ENCODE results near the gene ARHGAP10.
A peak's percentile ranks its signal among the peaks of the same experiment; 100 is the strongest.
"Not testable (repeated sequence)": the region's sequence is repeated elsewhere in the genome, so short reads cannot be mapped to it uniquely, and the experiment has no call there.

ARHGAP10 gene

DNA sequence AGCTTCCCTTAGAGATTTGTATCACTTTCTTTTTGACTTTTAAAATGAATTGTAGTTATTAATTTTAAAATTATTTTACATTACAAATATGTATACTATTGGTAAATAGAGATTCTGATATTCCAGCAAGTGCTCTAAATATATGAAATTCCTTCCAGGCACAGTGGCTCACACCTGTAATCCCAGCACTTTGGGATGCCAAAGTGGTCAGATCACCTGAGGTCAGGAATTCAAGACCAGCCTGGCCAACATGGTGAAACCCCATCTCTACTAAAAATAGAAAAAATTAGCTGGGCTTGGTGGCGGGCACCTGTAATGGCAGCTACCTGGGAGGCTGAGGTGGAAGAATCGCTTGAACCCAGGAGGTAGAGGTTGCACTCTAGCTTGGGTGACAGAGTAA, 180.2 kb downstream of the ARHGAP10 start:
- not testable (repeated sequence) for DNase-seq (ENCODE audit: low spot score)

DNA sequence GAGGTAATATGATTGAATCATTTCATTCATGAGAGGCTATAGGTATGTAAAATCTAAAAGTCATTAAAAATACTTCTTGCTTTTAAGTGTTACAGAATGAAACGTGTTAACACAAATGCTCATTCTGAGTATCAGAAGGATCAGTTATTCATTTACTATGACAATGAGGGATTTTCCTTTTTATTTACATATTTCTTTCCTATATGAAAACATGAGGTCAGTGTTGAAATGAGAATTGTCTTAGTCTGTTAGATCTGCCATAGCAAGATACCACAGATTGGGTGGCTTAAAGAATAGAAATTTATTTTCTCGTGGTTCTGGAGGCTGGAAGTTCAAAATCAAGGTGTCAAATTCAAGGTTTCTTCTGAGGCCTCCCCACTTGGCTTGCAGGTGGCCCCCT, 181.2 kb downstream of the ARHGAP10 start:
- DNase-seq (ENCODE audit: low spot score): no peak

GRCh38 chr4:147916351-147916750, 184.5 kb downstream of the ARHGAP10 start:
- DNase-seq (ENCODE audit: low spot score): no peak

DNA sequence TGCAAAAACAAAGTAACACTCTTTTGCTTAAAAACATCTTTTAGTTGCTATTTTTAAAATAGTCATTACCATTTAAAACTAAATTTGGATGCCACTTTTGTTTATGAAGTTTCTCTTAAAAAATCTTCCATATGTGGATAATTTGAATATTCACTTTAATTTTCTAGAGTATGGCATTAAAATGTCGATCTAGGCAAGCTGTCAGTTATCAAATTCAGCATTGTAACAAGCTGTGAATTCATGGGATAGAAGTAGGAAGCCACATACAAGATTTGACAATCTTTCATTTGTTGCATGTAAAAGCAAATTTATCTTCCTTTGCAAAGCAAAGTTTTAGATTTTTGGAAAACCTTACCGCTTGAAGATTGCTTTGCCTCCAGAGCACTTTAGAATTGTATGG, 191.5 kb downstream of the ARHGAP10 start:
- no peak for DNase-seq (ENCODE audit: low spot score)

DNA sequence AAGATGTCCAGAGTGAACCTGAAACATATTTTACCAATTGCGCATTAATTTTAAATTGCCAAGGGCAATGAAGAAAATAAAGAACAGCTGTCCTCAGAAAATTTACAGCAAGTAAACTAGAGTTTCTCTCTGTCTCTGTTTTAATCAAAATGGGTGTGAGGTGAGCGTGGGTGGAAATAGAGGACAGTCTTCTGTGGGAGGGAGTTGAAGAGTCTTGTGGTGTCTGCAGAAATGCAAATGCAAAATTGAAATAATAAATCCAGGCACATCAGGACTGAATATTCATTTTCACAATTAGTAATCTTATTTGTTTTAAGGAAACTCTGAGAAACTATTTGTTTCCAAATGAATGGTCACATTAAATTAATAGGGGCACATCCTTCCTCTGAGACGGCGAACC, 192.0 kb downstream of the ARHGAP10 start:
- no peak for DNase-seq (ENCODE audit: low spot score)

DNA sequence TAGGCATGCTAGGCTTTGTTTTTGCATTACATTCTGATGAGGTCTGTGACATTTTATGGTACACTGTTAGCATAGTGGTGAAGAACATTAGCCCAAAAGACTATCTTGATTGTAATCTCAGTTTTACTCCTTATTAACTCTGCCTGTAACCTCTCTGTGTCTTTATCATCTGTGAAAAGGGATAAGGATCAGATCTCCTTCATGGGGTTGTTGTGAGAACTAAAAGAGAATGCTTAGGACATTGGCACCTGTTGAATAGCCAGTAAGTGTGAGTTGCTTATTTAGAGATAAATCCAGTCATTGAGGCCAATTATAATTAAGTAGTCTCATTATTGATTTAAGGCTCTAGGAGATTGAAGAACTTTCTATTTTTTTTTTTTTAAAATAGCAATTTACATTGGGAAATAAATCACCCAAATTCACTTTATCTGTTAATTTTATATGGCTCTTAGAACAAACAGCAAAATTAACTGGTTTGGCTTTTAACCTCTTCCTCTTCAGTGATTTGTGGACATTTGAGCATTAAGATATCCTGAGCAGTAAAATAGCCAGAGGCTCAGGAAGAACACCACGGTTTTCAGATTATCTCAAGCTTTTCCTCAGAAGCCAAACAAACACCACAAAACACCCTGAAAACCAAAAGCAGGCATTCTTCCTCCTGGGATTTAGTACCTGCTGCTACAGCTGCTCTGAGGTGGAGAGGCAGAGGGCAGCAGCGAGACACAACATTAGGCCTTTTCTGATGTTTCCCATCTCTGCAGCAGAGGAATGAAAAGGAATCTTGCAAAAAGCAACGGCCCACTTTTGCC, 192.9 kb downstream of the ARHGAP10 start:
- DNase-seq (ENCODE audit: low spot score): no peak

GRCh38 chr4:147927377-147928137, 195.7 kb downstream of the ARHGAP10 start:
- DNase-seq (ENCODE audit: low spot score): no peak

DNA sequence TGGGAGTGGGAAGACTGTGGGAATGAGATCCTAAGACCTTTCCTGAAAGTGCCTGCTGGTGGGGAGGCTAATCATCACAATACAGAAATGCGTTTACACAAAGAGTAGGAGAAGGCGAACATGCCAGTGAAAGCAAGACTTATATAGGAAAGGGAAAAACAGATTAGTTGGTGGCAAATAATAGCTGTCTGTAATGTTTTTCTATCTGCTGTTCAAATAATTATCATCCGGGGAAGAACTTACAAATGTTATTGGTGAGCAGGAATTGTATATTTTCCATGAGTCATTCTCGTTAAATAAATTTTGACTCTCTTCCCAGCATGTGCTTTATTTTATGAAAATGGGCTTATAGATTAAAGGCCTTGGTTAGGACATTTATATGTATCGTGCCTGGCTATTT, 196.5 kb downstream of the ARHGAP10 start:
- DNase-seq (ENCODE audit: low spot score): no peak

DNA sequence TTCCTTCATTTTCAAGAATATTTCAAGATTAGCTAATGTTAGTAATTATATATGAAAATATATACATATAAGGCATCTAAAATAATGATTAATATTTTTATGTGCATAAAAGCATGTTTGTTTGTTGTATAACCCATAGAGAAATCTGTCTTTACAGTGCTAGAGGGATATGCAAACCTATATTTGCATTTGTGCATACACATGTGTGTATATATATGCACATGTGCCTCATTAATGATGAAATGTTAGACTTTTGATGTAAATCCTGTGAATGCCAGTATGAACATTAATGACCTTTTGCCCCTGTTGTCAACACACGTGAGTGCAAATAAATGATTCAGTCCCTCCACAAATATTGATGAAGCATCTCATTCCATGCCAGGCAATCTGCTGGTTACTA, 197.9 kb downstream of the ARHGAP10 start:
- no peak for DNase-seq (ENCODE audit: low spot score)

DNA sequence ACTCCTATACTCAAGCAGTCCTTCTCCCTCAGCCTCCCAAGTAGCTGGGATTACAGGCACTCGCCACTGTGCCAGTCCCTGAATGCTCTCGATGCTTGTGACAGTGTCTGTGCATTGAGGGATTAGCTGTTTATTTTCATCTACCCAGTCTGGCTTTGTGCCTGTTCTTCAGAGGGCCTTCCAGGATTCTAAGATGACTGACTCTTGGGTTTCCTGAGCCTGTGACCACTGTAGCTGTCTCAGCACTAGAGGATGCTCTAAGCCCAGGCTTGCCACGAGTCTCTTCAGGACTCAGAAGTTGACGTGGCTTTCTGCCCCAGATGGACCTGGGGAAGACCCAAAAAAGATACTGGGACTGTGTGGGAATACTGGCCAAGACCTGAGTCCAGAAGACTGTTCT, 201.4 kb downstream of the ARHGAP10 start:
- DNase-seq (ENCODE audit: low spot score): no peak

GRCh38 chr4:147933779-147934178, 201.9 kb downstream of the ARHGAP10 start:
- no peak for DNase-seq (ENCODE audit: low spot score)

DNA sequence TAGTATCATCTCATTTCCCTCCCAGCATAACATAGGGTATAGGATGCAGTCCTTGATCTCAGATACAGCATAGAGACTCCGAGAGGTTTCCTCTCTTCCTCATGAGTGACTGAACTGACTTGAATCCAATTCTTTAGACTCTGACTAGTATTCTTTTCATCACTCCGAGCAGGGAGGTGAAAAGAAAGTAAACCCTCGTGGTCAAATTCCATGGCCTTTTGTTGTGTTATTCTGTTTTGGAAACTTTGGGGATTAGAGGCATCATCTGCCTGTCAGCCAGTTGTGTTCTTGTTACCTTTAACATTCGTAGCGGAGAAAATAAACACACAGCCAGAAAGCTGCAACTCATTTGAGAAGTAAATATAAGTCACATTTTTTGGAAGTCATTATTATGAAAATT, 206.6 kb downstream of the ARHGAP10 start:
- DNase-seq (ENCODE audit: low spot score): no peak

DNA sequence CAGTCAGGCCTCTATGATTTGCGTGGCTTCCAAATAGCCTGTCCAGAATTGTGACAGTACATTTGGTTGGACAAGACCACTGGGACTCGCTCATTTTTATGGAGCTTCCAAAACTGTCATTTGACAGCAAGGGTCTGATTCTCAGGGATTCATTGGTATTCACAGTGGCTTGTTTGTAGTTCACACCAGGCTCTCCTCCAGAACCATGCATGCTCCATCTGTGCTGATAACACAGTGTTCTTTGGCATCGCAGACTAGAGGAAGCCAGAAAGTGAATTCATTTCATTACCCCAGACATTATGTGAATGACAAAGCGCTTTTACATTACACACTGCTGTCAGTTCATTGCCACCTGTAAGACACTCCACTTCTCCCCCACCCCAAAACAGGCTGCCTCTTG, 208.3 kb downstream of the ARHGAP10 start:
- DNase-seq (ENCODE audit: low spot score): peak; percentile 25

DNA sequence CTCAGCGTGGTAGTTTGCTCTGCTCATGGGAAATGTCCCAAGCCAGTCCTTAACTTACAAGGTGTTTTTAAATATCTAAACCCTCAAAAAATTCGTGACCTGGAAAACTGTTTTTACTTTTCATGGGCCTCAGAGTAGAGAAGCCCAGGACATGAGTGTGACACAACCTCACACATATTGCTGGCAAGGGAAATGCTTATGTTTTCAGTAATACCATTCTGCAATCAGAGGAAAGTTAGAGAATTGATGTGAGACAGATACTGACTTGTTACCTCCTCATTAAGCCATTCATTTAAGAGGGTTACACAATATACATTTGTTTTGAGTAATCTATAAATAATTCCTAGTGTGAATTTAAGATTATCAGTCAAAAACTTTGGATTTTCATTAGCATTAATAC, 209.5 kb downstream of the ARHGAP10 start:
- no peak for DNase-seq (ENCODE audit: low spot score)

GRCh38 chr4:147942729-147943128, 210.8 kb downstream of the ARHGAP10 start:
- no peak for DNase-seq (ENCODE audit: low spot score)

GRCh38 chr4:147943159-147943638, 211.3 kb downstream of the ARHGAP10 start:
- DNase-seq (ENCODE audit: low spot score): peak; percentile 71

DNA sequence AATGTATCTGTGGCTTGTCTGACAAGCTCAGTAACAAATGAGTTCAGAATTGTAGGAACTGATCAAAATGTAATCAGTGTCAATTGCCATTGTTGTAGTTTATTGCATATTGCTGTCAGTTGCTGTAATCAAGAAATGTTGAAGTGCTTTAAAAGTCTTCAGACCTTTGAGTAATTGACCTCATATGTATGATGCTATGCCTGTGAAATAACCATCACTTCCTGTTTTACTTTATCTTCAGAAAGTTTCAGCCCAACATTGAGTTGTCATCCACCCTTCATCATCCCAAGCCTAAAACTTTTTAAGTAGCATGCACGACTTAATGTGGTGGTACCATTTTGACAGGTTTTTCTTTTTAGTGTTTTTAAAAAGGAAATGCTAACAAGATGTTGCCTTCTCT, 212.4 kb downstream of the ARHGAP10 start:
- DNase-seq (ENCODE audit: low spot score): peak; percentile 16

GRCh38 chr4:147944670-147945260, 212.9 kb downstream of the ARHGAP10 start:
- no peak for DNase-seq (ENCODE audit: low spot score)

GRCh38 chr4:147948336-147948735, 216.4 kb downstream of the ARHGAP10 start:
- DNase-seq (ENCODE audit: low spot score): no peak

- DNase-seq (ENCODE audit: low spot score): no peak
These were observed 218.4 kb downstream of the ARHGAP10 start for GRCh38 chr4:147950261-147950660.

GRCh38 chr4:147950841-147951240, 219.0 kb downstream of the ARHGAP10 start:
- DNase-seq (ENCODE audit: low spot score): no peak

- DNase-seq (ENCODE audit: low spot score): no peak
These were observed 223.0 kb downstream of the ARHGAP10 start for GRCh38 chr4:147954850-147955249.

All from activated CD4-positive, alpha-beta T cell treated with anti-CD3 and anti-CD28 coated beads, Interleukin-2, Interleukin-4, amounts not matched to agents 100 ng/mL and 50 ng/mL, durations not matched to agents 16 hours and 8 hours (primary cell).